HG02938 (cell line): ENCODE results near the gene ARHGAP26.
A peak's percentile ranks its signal among the peaks of the same experiment; 100 is the strongest.

Experiments used
- ATAC-seq: cut with Tn5 transposase; IDR thresholded peaks from one replicate; pipeline ENCODE4 v1.9.1; 2021; ENCODE audit warnings: mild to moderate bottlenecking, moderate library complexity; ENCODE audit not compliant: unreplicated experiment

ARHGAP26 gene

GRCh38 chr5:143207563-143208364 is 437.6 kb downstream of the ARHGAP26 start:
- ATAC-seq, result no peak

GRCh38 chr5:143208365-143208641 is 438.1 kb downstream of the ARHGAP26 start:
- no peak for ATAC-seq

- no peak for ATAC-seq
These were observed 438.8 kb downstream of the ARHGAP26 start for GRCh38 chr5:143208781-143209510.

GRCh38 chr5:143209881-143210395 is 439.8 kb downstream of the ARHGAP26 start:
- no peak for ATAC-seq

GRCh38 chr5:143210576-143210975 is 440.4 kb downstream of the ARHGAP26 start:
- no peak for ATAC-seq

GRCh38 chr5:143212261-143212660 is 442.1 kb downstream of the ARHGAP26 start:
- ATAC-seq, result no peak

- peak; percentile 3 for ATAC-seq
These were observed 443.2 kb downstream of the ARHGAP26 start for GRCh38 chr5:143213231-143213850.

GRCh38 chr5:143213851-143214363 is 443.7 kb downstream of the ARHGAP26 start:
- peak; percentile 44 for ATAC-seq

- ATAC-seq, result no peak
These were observed 444.3 kb downstream of the ARHGAP26 start for GRCh38 chr5:143214458-143214857.

- no peak for ATAC-seq
These were observed 444.7 kb downstream of the ARHGAP26 start for GRCh38 chr5:143214890-143215289.

GRCh38 chr5:143215690-143216089 is 445.5 kb downstream of the ARHGAP26 start:
- no peak for ATAC-seq

- no peak for ATAC-seq
These were observed 446.0 kb downstream of the ARHGAP26 start for GRCh38 chr5:143216211-143216610.

- no peak for ATAC-seq
These were observed 447.1 kb downstream of the ARHGAP26 start for GRCh38 chr5:143217065-143217803.

- no peak for ATAC-seq
These were observed 447.6 kb downstream of the ARHGAP26 start for GRCh38 chr5:143217804-143218160.

GRCh38 chr5:143218517-143219170 is 448.5 kb downstream of the ARHGAP26 start:
- ATAC-seq, result no peak

- no peak for ATAC-seq
These were observed 449.5 kb downstream of the ARHGAP26 start for GRCh38 chr5:143219696-143220095.

GRCh38 chr5:143220748-143221251 is 450.6 kb downstream of the ARHGAP26 start:
- ATAC-seq, result no peak

- peak; percentile 66 for ATAC-seq
These were observed 452.4 kb downstream of the ARHGAP26 start for GRCh38 chr5:143222287-143223231.

- ATAC-seq, result no peak
These were observed 454.5 kb downstream of the ARHGAP26 start for GRCh38 chr5:143224672-143225071.
